ENCODE data around the gene DUS2. TPM values are rescaled to one million over a fixed set of nuclear protein-coding genes. Genes with fewer than 3 reads are reported as not detected.
A peak's percentile ranks its signal among the peaks of the same experiment; 100 is the strongest.

DUS2 gene
- total RNA-seq, 1 experiment from 2014 or later: 12.1 TPM

DNA sequence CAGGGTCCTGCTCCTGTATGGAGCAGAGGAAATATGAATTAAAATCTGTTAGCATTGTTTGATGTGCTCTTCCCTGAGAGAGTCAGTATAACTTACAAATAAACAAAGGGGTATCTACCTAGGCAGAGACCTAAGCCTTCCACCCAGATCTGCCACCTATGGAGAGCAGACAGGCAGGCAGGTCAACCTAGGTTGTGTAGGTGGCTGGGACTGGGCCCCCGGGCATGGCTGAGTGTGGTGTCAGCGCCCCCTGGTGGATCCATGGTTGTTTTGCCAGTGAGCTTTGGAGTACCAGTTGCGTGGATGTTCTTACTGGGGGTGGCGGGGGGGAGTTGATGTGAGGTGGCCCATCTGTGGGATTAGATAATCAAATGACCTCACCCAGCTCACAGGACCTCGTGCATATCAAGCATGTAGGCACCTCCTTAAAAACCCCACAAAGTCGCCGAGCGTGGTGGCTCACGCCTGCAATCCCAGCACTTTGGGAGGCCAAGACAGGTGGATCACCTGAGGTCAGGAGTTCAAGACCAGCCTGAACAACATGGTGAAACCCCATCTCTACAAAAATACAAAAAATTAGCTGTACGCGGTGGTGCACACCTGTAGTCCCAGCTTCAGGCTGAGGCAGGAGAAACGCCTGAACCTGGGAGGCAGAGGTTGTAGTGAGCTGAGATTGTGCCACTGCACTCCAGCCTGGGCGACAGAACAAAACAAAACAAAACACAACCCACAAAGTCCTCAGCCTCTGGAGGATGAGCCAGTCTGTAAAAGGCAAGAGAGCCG, 17.6 kb downstream of the DUS2 start:
- ATAC-seq (peak; percentile 99), DNase-seq (ENCODE audit: low read depth, low spot score) (peak; percentile 35)
- POLR2A ChIA-PET: no interaction called here
- in situ Hi-C loops (cut with HindIII; ENCODE audit: low pct_unique_long_range_greater_than_20kb, low sequenced_read_pairs) (no loop called here), intact Hi-C loops (cut with micrococcal nuclease; ENCODE audit: unreplicated experiment) (loop anchor here (5.0 kb wide), 1 partner anchor 48 kb away; no protein-coding TSS in a partner anchor)
- Histone ChIP-seq H3K27ac (ENCODE audit: low read length) (no peak overlapping the region), H3K4me3 (ENCODE audit: low read depth in 2 of 2, low read length in 2 of 2) (no peak overlapping the region), H3K27me3 (ENCODE audit: control insufficient read depth, insufficient read depth, low read length) (no peaks in the 10 kb centered on the region), H3K4me1 (ENCODE audit: control insufficient read depth, insufficient read depth, low read length) (no peaks in the 10 kb centered on the region), H3K36me3 (ENCODE audit: control insufficient read depth, insufficient read depth, low read length) (no peaks in the 10 kb centered on the region), H3K9me3 (ENCODE audit: control insufficient read depth, insufficient read depth, low read depth, low read length) (no peaks in the 10 kb centered on the region)
- BruUV-seq (replicated peaks): no TSS peak
- TF ChIP-seq POLR2AphosphoS5 (IDR thresholded peaks at IDR 0.05; ENCODE audit: low read depth, low read length) (no peak), CTCF (IDR thresholded peaks at IDR 0.05) (peak; percentile 90)
- CTCF ChIA-PET: interaction anchor here (0.6 to 0.7 kb wide), 6 partner anchors 18 to 519 kb away, joined by 3 to 9 read pairs (median 4); partner anchors contain the start of genes DDX28 and DUS2

- ATAC-seq (no peak), DNase-seq (ENCODE audit: low read depth, low spot score) (no peak)
- no TSS peak for BruUV-seq (replicated peaks)
- ChIA-PET POLR2A (no interaction called here), CTCF (no interaction called here)
- in situ Hi-C loops (cut with HindIII; ENCODE audit: low pct_unique_long_range_greater_than_20kb, low sequenced_read_pairs) (no loop called here), intact Hi-C loops (cut with micrococcal nuclease; ENCODE audit: unreplicated experiment) (loop anchor here (5.0 kb wide), 1 partner anchor 49 kb away; no protein-coding TSS in a partner anchor)
- Histone ChIP-seq H3K36me3 (ENCODE audit: control insufficient read depth, insufficient read depth, low read length) (no peaks in the 10 kb centered on the region), H3K4me3 (ENCODE audit: low read depth in 2 of 2, low read length in 2 of 2) (no peak overlapping the region), H3K4me1 (ENCODE audit: control insufficient read depth, insufficient read depth, low read length) (no peaks in the 10 kb centered on the region), H3K9me3 (ENCODE audit: control insufficient read depth, insufficient read depth, low read depth, low read length) (no peaks in the 10 kb centered on the region), H3K27me3 (ENCODE audit: control insufficient read depth, insufficient read depth, low read length) (no peaks in the 10 kb centered on the region), H3K27ac (ENCODE audit: low read length) (no peak overlapping the region)
- TF ChIP-seq, protein P1, sequence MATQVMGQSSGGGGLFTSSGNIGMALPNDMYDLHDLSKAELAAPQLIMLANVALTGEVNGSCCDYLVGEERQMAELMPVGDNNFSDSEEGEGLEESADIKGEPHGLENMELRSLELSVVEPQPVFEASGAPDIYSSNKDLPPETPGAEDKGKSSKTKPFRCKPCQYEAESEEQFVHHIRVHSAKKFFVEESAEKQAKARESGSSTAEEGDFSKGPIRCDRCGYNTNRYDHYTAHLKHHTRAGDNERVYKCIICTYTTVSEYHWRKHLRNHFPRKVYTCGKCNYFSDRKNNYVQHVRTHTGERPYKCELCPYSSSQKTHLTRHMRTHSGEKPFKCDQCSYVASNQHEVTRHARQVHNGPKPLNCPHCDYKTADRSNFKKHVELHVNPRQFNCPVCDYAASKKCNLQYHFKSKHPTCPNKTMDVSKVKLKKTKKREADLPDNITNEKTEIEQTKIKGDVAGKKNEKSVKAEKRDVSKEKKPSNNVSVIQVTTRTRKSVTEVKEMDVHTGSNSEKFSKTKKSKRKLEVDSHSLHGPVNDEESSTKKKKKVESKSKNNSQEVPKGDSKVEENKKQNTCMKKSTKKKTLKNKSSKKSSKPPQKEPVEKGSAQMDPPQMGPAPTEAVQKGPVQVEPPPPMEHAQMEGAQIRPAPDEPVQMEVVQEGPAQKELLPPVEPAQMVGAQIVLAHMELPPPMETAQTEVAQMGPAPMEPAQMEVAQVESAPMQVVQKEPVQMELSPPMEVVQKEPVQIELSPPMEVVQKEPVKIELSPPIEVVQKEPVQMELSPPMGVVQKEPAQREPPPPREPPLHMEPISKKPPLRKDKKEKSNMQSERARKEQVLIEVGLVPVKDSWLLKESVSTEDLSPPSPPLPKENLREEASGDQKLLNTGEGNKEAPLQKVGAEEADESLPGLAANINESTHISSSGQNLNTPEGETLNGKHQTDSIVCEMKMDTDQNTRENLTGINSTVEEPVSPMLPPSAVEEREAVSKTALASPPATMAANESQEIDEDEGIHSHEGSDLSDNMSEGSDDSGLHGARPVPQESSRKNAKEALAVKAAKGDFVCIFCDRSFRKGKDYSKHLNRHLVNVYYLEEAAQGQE (IDR thresholded peaks at IDR 0.05; ENCODE audit: insufficient read depth in 1 of 2, low read depth in 2 of 2, low read length in 1 of 2): no peak
- no peak for TF ChIP-seq POLR2AphosphoS5 (IDR thresholded peaks at IDR 0.05; ENCODE audit: low read depth, low read length)
Measured at GRCh38 chr16:68041783-68042182, 18.7 kb downstream of the DUS2 start.

- CTCF ChIA-PET: no interaction called here
- Histone ChIP-seq H3K27me3 (ENCODE audit: control insufficient read depth, insufficient read depth, low read length) (no peaks in the 10 kb centered on the region), H3K9me3 (ENCODE audit: control insufficient read depth, insufficient read depth, low read depth, low read length) (no peaks in the 10 kb centered on the region), H3K4me3 (ENCODE audit: low read depth in 2 of 2, low read length in 2 of 2) (no peak overlapping the region), H3K27ac (ENCODE audit: low read length) (no peak overlapping the region), H3K4me1 (ENCODE audit: control insufficient read depth, insufficient read depth, low read length) (no peaks in the 10 kb centered on the region), H3K36me3 (ENCODE audit: control insufficient read depth, insufficient read depth, low read length) (no peaks in the 10 kb centered on the region)
- no peak for ATAC-seq
- no peak for TF ChIP-seq SIN3A (IDR thresholded peaks at IDR 0.05; ENCODE audit: borderline replicate concordance, insufficient read depth, low read depth, low read length)
- TF ChIP-seq, protein P1 (IDR thresholded peaks at IDR 0.05; ENCODE audit: insufficient read depth in 1 of 2, low read depth in 2 of 2, low read length in 1 of 2): no peak
- no peak for TF ChIP-seq TCF7L2 (IDR thresholded peaks at IDR 0.05; ENCODE audit: low read depth, low read length)
- TF ChIP-seq POLR2AphosphoS5 (IDR thresholded peaks at IDR 0.05; ENCODE audit: low read depth, low read length): no peak
- TF ChIP-seq CTCF (IDR thresholded peaks at IDR 0.05): no peak
- in situ Hi-C loops (cut with HindIII; ENCODE audit: low pct_unique_long_range_greater_than_20kb, low sequenced_read_pairs) (no loop called here), intact Hi-C loops (cut with micrococcal nuclease; ENCODE audit: unreplicated experiment) (no loop called here)
- POLR2A ChIA-PET: no interaction called here
- DNase-seq (ENCODE audit: low read depth, low spot score): no peak
- BruUV-seq (replicated peaks): no TSS peak
Measured at GRCh38 chr16:68046106-68046505, 23.0 kb downstream of the DUS2 start.

Measured in Panc1 (cell line).